ENCODE results near the gene HPS1.

Gene HPS1

DNA sequence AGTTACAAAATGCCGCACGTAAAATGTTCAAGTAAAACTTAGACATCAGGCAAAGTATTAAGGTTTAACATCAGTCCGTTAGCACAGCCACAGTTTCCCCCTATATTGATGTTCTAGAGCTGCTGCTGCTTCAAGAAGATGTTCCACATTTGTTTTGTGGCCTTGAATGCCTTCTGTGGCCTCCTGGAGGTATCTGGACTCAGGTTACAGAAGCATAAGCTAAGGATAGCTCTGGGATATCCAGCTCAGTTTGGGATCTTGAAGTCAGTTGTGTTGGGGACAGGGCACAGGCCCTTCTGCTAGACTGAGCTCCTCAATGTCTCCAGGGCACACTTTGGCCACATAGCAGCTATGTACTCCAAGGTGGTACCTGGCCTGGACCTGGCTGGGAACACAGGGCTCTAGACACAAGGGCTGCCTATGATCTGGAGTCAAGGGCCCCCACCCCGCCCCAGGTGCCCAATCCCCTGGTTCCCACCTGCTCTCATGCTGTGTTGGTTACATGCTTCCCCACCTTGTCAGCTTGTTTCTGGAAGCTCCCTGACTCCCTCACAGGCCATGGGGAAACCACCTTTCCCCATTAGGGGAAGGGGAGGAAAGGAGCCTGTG lies 36.5 kb downstream of the HPS1 start:
- TF ChIP-seq, protein P1, sequence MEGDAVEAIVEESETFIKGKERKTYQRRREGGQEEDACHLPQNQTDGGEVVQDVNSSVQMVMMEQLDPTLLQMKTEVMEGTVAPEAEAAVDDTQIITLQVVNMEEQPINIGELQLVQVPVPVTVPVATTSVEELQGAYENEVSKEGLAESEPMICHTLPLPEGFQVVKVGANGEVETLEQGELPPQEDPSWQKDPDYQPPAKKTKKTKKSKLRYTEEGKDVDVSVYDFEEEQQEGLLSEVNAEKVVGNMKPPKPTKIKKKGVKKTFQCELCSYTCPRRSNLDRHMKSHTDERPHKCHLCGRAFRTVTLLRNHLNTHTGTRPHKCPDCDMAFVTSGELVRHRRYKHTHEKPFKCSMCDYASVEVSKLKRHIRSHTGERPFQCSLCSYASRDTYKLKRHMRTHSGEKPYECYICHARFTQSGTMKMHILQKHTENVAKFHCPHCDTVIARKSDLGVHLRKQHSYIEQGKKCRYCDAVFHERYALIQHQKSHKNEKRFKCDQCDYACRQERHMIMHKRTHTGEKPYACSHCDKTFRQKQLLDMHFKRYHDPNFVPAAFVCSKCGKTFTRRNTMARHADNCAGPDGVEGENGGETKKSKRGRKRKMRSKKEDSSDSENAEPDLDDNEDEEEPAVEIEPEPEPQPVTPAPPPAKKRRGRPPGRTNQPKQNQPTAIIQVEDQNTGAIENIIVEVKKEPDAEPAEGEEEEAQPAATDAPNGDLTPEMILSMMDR (IDR thresholded peaks at IDR 0.05; ENCODE audit: insufficient read depth, low read length, poor library complexity, severe bottlenecking) = no peak
- no peak for TF ChIP-seq EZH2phosphoT487 (conservative IDR thresholded peaks at IDR 0.05; ENCODE audit: low read length)
- Histone ChIP-seq H3K27ac (ENCODE audit: low read depth, low read length) (no peak overlapping the region), H4K20me1 (ENCODE audit: low read depth, low read length) (no peaks in the 10 kb centered on the region), H3K4me3 (ENCODE audit: insufficient read depth, low read length, poor library complexity, severe bottlenecking) (no peak overlapping the region), H3K9me3 (ENCODE audit: insufficient read depth, low read length) (no peaks in the 10 kb centered on the region), H2AFZ (ENCODE audit: low read depth, low read length, severe bottlenecking) (no peak overlapping the region), H3K4me2 (ENCODE audit: low read depth, low read length, poor library complexity, severe bottlenecking) (no peak overlapping the region), H3F3A (ENCODE audit: insufficient read depth) (no peaks in the 10 kb centered on the region), H3K27me3 (ENCODE audit: low read length) (no peaks in the 10 kb centered on the region), H3K36me3 (ENCODE audit: low read length) (no peaks in the 10 kb centered on the region), H3K79me2 (ENCODE audit: insufficient read depth, low read length) (no peaks in the 10 kb centered on the region), H3K9me2 (replicated peaks; ENCODE audit: insufficient read depth, low read length) (no peaks in the 10 kb centered on the region), H3K9ac (ENCODE audit: low read length) (no peak overlapping the region)

DNA sequence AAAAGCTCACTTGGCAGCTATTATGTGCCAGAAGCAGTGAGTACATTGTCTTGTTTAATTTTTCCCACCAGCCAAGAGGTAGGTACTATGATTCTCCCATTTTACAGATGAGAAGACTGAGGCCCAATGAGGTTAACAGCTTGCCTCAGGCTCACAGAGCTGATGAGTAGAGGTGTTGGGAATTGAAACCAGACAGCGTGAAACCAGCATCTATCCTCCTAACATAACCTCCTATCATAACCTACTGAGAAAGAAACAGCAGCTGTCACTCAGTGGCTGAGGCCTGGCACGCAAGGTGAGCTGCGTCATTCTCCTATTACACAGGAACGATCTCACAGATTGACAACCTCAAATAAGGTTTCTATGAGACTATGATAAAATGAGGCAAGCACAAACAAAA lies 37.9 kb downstream of the HPS1 start:
- Histone ChIP-seq H3K4me2 (ENCODE audit: low read depth, low read length, poor library complexity, severe bottlenecking) (no peak overlapping the region), H3K9me3 (ENCODE audit: insufficient read depth, low read length) (no peaks in the 10 kb centered on the region), H3K9me2 (replicated peaks; ENCODE audit: insufficient read depth, low read length) (no peaks in the 10 kb centered on the region), H4K20me1 (ENCODE audit: low read depth, low read length) (no peaks in the 10 kb centered on the region), H3K4me3 (ENCODE audit: insufficient read depth, low read length, poor library complexity, severe bottlenecking) (no peak overlapping the region), H3K36me3 (ENCODE audit: low read length) (no peaks in the 10 kb centered on the region), H3K27ac (ENCODE audit: low read depth, low read length) (no peak overlapping the region), H3K27me3 (ENCODE audit: low read length) (no peaks in the 10 kb centered on the region), H3K9ac (ENCODE audit: low read length) (no peak overlapping the region), H2AFZ (ENCODE audit: low read depth, low read length, severe bottlenecking) (no peak overlapping the region), H3F3A (ENCODE audit: insufficient read depth) (no peaks in the 10 kb centered on the region), H3K79me2 (ENCODE audit: insufficient read depth, low read length) (no peaks in the 10 kb centered on the region)
- no peak for TF ChIP-seq EZH2phosphoT487 (conservative IDR thresholded peaks at IDR 0.05; ENCODE audit: low read length)
- TF ChIP-seq, protein P1 (IDR thresholded peaks at IDR 0.05; ENCODE audit: insufficient read depth, low read length, poor library complexity, severe bottlenecking) = no peak

DNA sequence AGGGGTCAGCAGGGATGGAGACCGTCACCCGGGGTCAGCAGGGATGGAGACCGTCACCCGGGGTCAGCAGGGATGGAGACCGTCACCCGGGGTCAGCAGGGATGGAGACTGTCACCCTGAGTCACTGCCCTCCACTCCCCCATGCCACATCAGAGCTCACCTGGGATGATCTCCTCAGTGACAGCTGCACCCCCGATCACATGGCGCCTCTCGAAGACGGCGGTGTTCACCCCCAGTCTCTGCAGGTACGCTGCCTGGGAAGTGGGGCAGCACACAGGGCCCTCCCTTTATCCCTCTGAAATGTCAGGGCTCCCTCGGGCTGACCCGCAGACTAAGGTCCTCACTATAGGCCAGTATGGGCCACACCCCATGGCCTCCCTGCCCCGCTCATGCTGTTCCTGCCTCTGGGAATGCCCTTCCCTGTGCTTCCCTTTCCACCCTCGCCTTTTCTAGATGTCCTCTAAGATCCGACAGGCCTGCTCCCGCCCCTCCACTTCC lies 38.9 kb downstream of the HPS1 start:
- Histone ChIP-seq H3K27me3 (ENCODE audit: low read length) (no peaks in the 10 kb centered on the region), H3K9ac (ENCODE audit: low read length) (no peak overlapping the region), H3K27ac (ENCODE audit: low read depth, low read length) (no peak overlapping the region), H3K9me3 (ENCODE audit: insufficient read depth, low read length) (no peaks in the 10 kb centered on the region), H3K4me3 (ENCODE audit: insufficient read depth, low read length, poor library complexity, severe bottlenecking) (no peak overlapping the region), H2AFZ (ENCODE audit: low read depth, low read length, severe bottlenecking) (no peak overlapping the region), H3K36me3 (ENCODE audit: low read length) (no peaks in the 10 kb centered on the region), H3F3A (ENCODE audit: insufficient read depth) (no peaks in the 10 kb centered on the region), H4K20me1 (ENCODE audit: low read depth, low read length) (no peaks in the 10 kb centered on the region), H3K9me2 (replicated peaks; ENCODE audit: insufficient read depth, low read length) (no peaks in the 10 kb centered on the region), H3K79me2 (ENCODE audit: insufficient read depth, low read length) (no peaks in the 10 kb centered on the region), H3K4me2 (ENCODE audit: low read depth, low read length, poor library complexity, severe bottlenecking) (no peak overlapping the region)
- TF ChIP-seq, protein P1 (IDR thresholded peaks at IDR 0.05; ENCODE audit: insufficient read depth, low read length, poor library complexity, severe bottlenecking) = no peak
- TF ChIP-seq EZH2phosphoT487 (conservative IDR thresholded peaks at IDR 0.05; ENCODE audit: low read length) = no peak

Measured in SU-DHL-6 (cell line).